Stimulated activated CD4-positive, alpha-beta T cell treated with anti-CD3 and anti-CD28 coated beads, Interleukin-2, amount 100 ng/mL, for 24 hours (primary cell): ENCODE results near the gene ANKRD55.
"Not testable (repeated sequence)": the region's sequence is repeated elsewhere in the genome, so short reads cannot be mapped to it uniquely, and the experiment has no call there.

ENCODE experiments used
- DNase-seq, 2 donors: peaks; one replicate each; pipeline ENCODE4 v3.0.0-alpha.2; 2020

Gene ANKRD55

DNA sequence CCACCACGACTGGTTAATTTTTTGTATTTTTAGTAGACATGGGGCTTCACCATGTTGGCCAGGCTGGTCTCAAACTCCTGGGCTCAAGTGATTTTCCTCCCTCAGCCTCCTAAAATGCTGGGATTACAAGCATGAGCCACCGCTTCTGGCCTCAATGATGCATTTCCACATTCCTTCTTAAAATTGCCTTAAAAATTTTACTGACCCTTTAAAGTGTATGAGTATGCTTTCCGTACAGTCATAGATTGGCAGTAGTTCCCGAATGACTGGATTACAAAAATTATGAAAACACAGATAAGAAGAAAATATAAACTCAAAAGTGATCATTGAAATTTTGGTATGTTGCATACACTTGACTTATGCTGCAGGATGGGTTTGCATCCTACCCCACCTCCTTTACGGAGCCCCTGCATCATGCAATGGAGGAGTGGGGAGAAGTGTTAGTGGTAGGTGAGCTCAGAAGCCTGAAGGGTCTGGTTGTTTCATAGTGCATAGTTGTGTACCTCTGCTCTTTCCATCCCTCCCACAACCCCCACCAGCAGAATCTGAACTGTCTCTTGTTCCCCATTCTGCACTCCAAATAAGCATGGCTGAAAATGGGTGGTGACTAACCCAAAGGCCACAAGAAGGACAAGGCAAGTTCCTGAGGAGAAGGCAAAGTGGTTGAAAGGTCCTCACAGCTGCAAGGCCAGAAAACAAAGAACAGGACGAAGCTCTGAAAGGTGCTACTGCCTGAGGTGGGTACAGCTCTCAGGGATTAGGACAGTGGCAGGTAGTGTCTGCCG is 26.8 kb downstream of the ANKRD55 start:
- no peak for DNase-seq

DNA sequence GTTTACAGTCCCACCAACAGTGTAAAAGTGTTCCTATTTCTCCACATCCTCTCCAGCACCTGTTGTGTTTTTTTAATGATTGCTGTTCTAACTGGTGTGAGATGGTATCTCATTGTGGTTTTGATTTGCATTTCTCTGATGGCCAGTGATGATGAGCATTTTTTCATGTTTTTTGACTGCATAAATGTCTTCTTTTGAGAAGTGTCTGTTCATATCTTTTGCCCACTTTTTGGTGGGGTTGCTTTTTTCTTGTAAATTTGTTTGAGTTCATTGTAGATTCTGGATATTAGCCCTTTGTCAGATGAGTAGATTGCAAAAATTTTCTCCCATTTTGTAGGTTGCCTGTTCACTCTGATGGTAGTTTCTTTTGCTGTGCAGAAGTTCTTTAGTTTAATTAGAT is 29.2 kb downstream of the ANKRD55 start:
- DNase-seq: not testable (repeated sequence)

DNA sequence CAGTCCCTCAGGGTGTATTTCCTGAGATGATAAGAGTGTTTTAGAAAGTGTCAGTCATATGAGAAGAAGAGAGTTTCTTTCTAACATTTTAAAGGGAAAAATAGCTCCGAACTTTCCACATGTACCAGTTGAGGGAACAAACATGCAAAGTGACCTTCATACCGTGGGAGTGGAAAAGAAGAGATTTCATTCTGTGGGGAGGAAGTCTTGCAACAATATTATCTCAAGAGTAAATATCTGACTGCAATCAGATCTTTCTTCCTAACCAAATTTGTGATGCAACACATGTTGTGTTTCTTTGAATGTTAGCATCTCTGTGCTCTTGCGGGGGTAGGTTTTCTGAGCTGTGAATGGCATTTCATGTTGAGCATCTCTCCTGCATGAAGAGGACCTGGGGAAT is 30.6 kb downstream of the ANKRD55 start:
- no peak for DNase-seq

- not testable (repeated sequence) for DNase-seq
Measured at GRCh38 chr5:56201762-56202261, 31.3 kb downstream of the ANKRD55 start.

DNA sequence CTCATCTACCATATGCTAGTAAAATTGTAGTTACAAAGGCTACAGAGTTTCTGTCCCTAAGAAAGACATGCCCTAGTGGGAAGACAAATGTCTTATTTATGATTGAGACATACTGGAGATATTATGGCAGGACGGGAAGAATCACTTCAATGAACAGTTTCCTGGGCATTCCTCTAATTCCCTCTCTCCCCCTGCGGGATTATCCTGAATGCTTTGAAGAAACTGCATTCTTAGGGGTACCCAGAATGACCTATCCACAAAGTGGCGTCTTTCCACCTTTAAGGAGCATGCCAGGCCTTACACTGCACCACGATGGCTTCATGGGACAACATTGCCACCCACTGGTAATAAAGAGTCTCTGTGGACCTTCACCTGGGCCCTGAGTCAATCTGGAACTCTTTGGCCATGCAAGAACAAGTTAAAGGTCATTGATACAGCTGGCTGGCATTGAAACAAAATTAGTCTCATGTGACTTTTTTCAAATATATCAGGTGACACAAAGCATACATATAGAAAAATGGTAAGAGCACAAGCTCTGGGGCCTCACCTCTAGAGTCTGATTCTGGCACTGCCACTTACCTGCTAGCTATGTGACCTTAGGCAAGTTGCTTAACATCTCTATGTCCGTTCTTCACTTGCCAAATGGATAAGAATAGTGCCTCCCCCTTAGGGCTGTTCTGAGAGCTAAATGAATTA is 32.0 kb downstream of the ANKRD55 start:
- DNase-seq: peak; percentile 56 to 60

DNA sequence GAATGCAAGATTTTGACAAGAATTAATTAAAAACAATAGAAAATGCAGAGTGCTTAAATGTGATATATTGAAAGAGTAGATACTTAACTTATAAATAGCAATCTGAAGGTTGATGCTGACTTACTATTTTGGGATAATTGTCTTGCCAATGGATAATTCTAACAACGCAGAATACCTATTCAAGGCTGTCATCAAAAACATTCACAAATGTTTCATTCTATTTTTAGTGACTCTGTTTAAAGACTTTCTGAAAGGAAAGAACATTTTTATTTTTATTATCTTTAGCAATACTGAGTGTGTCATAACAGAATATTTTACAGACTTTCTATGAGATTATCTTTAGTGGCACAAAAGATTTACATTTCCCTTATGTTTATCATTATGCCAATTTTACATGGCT is 38.1 kb downstream of the ANKRD55 start:
- no peak for DNase-seq

DNA sequence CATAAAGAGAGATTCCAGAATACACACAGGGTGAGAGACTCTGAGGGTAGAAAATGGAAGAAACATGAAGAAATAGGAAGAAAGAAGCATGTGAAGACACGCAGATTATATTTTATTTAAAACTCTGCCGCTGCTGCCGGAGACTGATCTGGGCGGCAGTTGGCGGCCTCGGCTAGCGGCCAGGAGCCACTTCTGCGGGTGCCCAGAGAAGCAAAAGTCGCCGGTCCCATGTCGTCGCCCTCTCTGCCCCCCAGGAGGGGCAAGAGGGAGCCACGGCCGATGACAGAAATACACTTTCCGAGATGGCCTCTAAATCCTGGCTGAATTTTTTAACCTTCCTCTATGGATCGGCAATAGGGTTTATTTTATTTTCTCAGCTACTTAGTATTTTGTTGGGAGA is 40.9 kb downstream of the ANKRD55 start:
- no peak for DNase-seq

GRCh38 chr5:56191656-56192055 is 41.5 kb downstream of the ANKRD55 start:
- DNase-seq: no peak

DNA sequence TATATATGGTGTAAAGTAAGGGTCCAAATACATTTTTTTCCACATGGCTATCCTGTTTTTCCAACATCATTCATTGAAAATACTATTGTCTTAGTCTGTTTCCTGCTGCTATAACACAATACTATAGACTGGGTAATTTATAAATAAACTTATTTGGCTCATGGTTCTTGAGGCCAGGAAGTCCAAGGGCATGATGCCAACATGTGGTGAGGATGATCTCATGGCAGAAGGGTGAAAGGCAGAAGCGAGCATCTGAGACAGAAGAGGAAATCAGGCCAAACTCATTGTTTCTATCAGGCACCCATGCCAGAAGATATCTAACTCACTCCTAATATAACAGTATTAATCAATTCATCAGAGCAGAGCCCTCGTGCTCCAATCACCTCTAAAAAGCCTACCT is 42.6 kb downstream of the ANKRD55 start:
- DNase-seq: no peak

GRCh38 chr5:56185768-56186311 is 47.3 kb downstream of the ANKRD55 start:
- DNase-seq: no peak

DNA sequence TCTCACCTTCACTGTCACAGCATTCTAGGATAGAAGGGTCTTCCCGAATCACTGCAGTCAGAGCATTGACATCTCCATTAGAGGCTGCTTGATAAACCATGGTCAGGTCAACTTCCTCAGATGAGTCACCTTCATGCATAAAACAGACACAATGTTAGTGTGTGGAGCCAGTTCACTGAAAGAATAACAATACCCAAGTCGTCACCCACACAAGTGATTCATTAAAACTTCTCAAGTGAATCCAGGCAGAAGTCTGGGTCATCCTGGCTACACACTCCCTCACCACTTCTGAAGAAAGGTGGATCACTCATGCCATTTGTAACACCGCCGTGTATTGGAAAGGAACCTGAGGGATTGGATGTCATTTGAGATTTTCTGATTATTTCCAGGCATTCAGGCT is 49.6 kb downstream of the ANKRD55 start:
- DNase-seq: no peak

- no peak for DNase-seq
Measured at GRCh38 chr5:56179442-56179841, 53.7 kb downstream of the ANKRD55 start.

- DNase-seq: no peak
Measured at GRCh38 chr5:56178823-56179222, 54.3 kb downstream of the ANKRD55 start.

- no peak for DNase-seq
Measured at GRCh38 chr5:56176871-56177533, 56.1 kb downstream of the ANKRD55 start.

DNA sequence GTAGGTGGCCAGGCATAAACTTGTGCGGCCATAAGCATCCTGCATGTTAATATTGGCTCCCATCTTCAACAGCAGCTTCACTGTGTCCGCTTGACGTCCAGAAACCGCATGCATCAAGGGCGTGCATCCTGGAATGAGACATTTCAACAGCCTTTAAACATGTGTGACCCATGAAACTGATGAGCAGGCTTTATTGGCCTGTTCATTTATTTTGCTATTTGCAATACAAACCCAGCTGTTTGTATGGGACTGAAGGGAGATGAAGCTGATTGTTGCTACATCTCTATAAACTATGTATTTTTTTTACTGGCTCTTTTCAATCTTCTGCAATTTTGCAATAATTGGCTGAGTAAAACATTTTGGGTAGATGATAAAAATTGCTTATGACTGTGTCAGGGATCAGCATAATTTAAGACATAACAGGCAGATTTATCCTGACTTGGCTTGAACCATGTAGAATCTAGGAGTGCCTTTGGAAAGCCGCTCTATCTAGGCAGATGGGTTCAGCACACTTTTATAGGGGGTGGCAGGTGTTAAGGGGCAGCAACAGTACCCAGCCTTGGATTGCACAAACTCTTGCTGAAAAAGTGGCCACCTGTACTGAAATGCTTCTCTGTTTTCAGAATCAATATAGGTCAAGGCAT is 56.9 kb downstream of the ANKRD55 start:
- no peak for DNase-seq

DNA sequence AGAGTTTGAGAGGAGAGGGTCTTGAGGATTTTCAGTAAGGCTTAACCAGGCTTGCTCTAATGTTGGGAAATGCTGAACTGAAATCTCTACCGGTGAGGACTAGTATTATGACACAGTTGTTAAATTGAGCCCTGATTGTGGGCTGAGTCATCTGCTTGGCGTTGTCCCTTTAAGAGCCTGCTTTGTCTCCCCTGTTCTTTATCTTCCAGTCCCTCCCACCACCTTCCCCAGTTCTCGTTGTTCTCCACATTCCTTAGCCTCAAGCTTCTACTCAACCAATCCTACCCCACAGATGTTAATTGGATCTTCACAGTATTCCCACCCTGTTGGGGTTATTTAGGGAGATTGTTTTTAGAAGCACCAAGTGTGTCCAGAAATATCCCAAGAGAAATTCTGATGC is 57.6 kb downstream of the ANKRD55 start:
- no peak for DNase-seq

GRCh38 chr5:56175021-56175420 is 58.1 kb downstream of the ANKRD55 start:
- no peak for DNase-seq

GRCh38 chr5:56172241-56172640 is 60.9 kb downstream of the ANKRD55 start:
- DNase-seq: no peak

DNA sequence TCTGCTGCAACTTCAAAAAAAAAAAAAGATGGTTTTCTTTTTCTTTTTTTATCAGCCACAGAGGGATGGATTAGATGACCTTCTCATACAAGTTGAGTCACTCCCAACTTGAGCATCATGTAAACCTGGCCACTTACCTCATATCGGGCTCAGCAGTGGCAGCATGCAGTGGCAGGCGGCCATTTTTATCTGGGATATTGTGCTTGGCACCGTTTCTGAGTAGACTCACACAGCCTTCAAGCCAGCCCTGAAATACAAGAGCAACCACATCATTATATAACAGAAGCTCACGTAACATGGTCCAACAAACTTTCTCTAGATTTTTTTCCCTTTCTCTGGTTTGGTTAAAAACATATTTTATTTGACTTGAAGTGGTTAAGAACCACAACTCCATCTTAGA is 62.6 kb downstream of the ANKRD55 start:
- no peak for DNase-seq

DNA sequence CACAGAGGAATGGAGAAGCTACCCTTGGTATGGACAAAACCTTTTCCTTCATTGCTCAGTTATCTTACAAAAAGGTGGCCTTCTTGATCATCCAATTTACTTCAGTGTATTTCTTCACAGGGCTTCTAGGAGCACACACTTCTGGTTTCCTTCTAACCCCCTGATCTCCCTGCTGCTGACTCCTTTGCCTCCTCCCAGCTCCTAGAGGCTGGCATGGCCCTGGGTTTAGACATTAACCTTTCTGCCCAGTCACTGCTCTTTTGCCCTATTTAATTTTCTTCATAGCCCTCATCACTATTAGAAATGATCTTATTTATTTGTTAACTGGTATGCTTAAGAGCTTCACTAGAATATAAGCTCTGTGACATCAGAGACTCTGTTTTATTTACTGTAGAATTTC is 63.2 kb downstream of the ANKRD55 start:
- DNase-seq: no peak

- DNase-seq: no peak
Measured at GRCh38 chr5:56169281-56169680, 63.8 kb downstream of the ANKRD55 start.

DNA sequence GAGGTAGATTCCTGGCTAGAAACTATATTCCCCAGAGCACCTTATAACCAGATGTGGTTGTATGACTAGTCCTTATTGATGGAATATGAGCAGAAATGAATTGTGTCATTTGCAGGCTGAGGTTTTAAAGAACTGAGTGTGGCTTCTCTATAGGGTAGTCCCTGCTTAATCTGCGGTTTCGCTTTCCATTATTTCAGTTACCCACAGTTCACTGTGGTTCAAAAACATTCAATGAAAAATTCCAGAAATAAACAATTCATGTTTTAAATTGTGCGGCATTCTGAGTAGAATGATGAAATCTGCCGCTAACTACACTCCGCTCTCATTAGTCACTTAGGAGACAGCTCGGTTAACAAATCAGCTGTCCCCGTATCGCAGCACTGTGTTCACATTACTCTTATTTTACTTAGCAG is 65.1 kb downstream of the ANKRD55 start:
- no peak for DNase-seq

DNA sequence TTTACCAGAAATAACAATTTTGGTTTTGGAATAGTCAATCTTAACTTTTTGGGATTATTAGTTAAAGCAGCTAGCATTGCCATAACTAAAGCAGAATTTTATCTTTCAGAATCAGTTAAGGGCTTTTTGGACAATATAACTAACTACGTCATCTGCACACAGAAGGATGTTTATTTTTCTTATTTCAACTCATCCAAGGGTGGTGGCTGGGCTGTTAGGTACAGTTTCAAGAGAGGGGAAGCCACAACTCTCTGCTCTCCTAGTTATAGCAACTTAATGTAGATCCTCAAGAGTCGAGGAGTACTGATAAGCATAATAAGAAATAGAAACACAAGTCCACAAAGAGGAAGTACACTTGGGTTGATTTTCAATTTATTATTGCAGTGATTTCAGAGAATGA is 65.6 kb downstream of the ANKRD55 start:
- DNase-seq: no peak
